Adrenal gland (tissue), 5 donors: Measurements from ENCODE around the gene TMA7B.

Source experiments
- POLR2A ChIP-seq, 2 donors: fragments of 450-650 bp; IDR thresholded peaks; one replicate each; pipeline ENCODE4 v1.6.1; 2017; ENCODE audit warnings: antibody characterized with exemption in 2 of 2, mild to moderate bottlenecking in 2 of 2, moderate library complexity in 1 of 2
- TF ChIP-seq, protein P1 (sequence below), 6 experiments: fragments of 450-650 bp in 4 of 6; fragments of 200-600 bp in 2 of 6; sonication (generic) in 1 of 6; IDR thresholded peaks; 1 replicate in 5 of 6; 2 replicates in 1 of 6; pipeline versions ENCODE4 v1.5.1 to v1.8.0; 2016 to 2021; ENCODE audit warnings: antibody characterized with exemption in 6 of 6, mild to moderate bottlenecking in 2 of 6, moderate library complexity in 1 of 6
- donor health status: DM: no; HTN: no; CAD: no.

DNA sequence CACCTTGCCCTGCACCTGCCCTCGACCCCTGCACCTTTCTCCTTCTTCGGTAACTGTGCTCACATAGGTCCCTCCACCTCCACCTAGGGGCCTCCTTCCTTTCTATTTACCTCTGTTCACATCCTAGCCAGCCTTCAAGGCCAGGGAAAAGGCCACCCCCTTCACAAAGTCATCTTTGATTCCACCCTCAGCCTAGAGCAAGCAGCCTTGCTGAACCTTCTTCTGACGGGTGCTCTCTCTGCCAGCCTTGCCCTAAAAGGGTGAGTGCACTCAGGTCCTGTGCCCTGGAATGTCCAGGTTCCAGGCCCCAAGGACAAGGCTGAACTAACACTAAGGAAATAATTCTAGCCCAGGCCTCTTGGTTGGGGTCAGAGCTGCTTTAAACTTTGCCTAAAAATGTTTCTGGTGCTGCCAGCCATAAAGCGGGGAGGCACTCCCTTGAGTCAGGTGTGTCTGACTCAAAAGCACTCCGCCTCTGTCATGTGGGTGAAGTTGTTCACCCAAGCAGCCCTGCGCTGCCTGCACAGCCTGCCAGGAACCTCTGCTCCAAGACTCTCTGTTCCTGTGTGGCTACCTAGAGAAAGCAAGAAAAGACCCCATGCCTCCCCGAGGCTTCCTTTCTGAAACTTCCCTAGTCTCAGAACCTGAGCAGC lies 25.3 kb downstream of the TMA7B start:
- TF ChIP-seq POLR2A (IDR thresholded peaks at IDR 0.05) = no peak
- TF ChIP-seq, protein P1, sequence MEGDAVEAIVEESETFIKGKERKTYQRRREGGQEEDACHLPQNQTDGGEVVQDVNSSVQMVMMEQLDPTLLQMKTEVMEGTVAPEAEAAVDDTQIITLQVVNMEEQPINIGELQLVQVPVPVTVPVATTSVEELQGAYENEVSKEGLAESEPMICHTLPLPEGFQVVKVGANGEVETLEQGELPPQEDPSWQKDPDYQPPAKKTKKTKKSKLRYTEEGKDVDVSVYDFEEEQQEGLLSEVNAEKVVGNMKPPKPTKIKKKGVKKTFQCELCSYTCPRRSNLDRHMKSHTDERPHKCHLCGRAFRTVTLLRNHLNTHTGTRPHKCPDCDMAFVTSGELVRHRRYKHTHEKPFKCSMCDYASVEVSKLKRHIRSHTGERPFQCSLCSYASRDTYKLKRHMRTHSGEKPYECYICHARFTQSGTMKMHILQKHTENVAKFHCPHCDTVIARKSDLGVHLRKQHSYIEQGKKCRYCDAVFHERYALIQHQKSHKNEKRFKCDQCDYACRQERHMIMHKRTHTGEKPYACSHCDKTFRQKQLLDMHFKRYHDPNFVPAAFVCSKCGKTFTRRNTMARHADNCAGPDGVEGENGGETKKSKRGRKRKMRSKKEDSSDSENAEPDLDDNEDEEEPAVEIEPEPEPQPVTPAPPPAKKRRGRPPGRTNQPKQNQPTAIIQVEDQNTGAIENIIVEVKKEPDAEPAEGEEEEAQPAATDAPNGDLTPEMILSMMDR (IDR thresholded peaks at IDR 0.05) = no peak
